CD4-positive, alpha-beta T cell treated with Interleukin-2 at 100 ng/mL for 4 hours (primary cell): Measurements from ENCODE around the gene ALKBH7.

Experiments used
- DNase-seq: peaks from one replicate; pipeline ENCODE4 v3.0.0-alpha.2; 2020; ENCODE audit warnings: low spot score

The ALKBH7 gene

GRCh38 chr19:6402058-6402457 lies 29.5 kb downstream of the ALKBH7 start:
- DNase-seq: no peak

GRCh38 chr19:6402837-6403608 lies 30.4 kb downstream of the ALKBH7 start:
- DNase-seq: no peak

GRCh38 chr19:6406401-6406800 lies 33.8 kb downstream of the ALKBH7 start:
- DNase-seq: no peak

GRCh38 chr19:6409346-6409745 lies 36.8 kb downstream of the ALKBH7 start:
- no peak for DNase-seq

- no peak for DNase-seq
Observed at GRCh38 chr19:6412061-6412446, 39.5 kb downstream of the ALKBH7 start.

GRCh38 chr19:6412447-6413091 lies 40.0 kb downstream of the ALKBH7 start:
- peak; percentile 45 for DNase-seq

- no peak for DNase-seq
Observed at GRCh38 chr19:6413291-6413690, 40.7 kb downstream of the ALKBH7 start.

- DNase-seq: no peak
Observed at GRCh38 chr19:6413721-6414643, 41.4 kb downstream of the ALKBH7 start.

GRCh38 chr19:6414793-6415590 lies 42.4 kb downstream of the ALKBH7 start:
- DNase-seq: no peak

- DNase-seq: no peak
Observed at GRCh38 chr19:6415591-6416190, 43.1 kb downstream of the ALKBH7 start.

GRCh38 chr19:6416658-6417405 lies 44.2 kb downstream of the ALKBH7 start:
- no peak for DNase-seq

- no peak for DNase-seq
Observed at GRCh38 chr19:6417713-6418561, 45.3 kb downstream of the ALKBH7 start.

- no peak for DNase-seq
Observed at GRCh38 chr19:6418562-6418932, 46.0 kb downstream of the ALKBH7 start.

- no peak for DNase-seq
Observed at GRCh38 chr19:6421075-6422014, 48.8 kb downstream of the ALKBH7 start.

GRCh38 chr19:6423499-6424194 lies 51.1 kb downstream of the ALKBH7 start:
- no peak for DNase-seq

GRCh38 chr19:6424195-6424938 lies 51.8 kb downstream of the ALKBH7 start, which contains the start of gene KHSRP:
Gene KHSRP, minus strand, starts transcription at chr19:6424811. Its CDS starts 110 bp downstream, at chr19:6424701.
- no peak for DNase-seq
